ENCODE data around the gene CCBE1. TPM values are rescaled to one million over a fixed set of nuclear protein-coding genes. Genes with fewer than 3 reads are reported as not detected.
"Not testable (repeated sequence)": the region's sequence is repeated elsewhere in the genome, so short reads cannot be mapped to it uniquely, and the experiment has no call there.

Gene CCBE1
- total RNA-seq, result 44.6 TPM

GRCh38 chr18:59697236-59697932, at the start of gene CCBE1:
Gene CCBE1 (minus strand): TSS chr18:59697423.
- no peak for DNase-seq

GRCh38 chr18:59744271-59744721, 47.1 kb upstream of the CCBE1 start:
- no peak for DNase-seq

GRCh38 chr18:59743566-59743965, 46.3 kb upstream of the CCBE1 start:
- no peak for DNase-seq

GRCh38 chr18:59742325-59743111, 45.3 kb upstream of the CCBE1 start:
- DNase-seq, result no peak

GRCh38 chr18:59740141-59740540, 42.9 kb upstream of the CCBE1 start:
- no peak for DNase-seq

GRCh38 chr18:59737776-59738300, 40.6 kb upstream of the CCBE1 start:
- DNase-seq, result no peak

- not testable (repeated sequence) for DNase-seq
Measured at GRCh38 chr18:59737335-59737734, 40.1 kb upstream of the CCBE1 start.

GRCh38 chr18:59736061-59736460, 38.8 kb upstream of the CCBE1 start:
- no peak for DNase-seq

GRCh38 chr18:59735269-59735860, 38.1 kb upstream of the CCBE1 start:
- DNase-seq, result no peak

- DNase-seq, result no peak
Measured at GRCh38 chr18:59733421-59733820, 36.2 kb upstream of the CCBE1 start.

GRCh38 chr18:59730896-59731295, 33.7 kb upstream of the CCBE1 start:
- no peak for DNase-seq

GRCh38 chr18:59729781-59730180, 32.6 kb upstream of the CCBE1 start:
- DNase-seq, result no peak

- no peak for DNase-seq
Measured at GRCh38 chr18:59728816-59729215, 31.6 kb upstream of the CCBE1 start.

- no peak for DNase-seq
Measured at GRCh38 chr18:59725142-59725541, 27.9 kb upstream of the CCBE1 start.

- DNase-seq, result no peak
Measured at GRCh38 chr18:59724103-59724502, 26.9 kb upstream of the CCBE1 start.

GRCh38 chr18:59721931-59722330, 24.7 kb upstream of the CCBE1 start:
- no peak for DNase-seq

GRCh38 chr18:59721211-59721610, 24.0 kb upstream of the CCBE1 start:
- DNase-seq, result no peak

- no peak for DNase-seq
Measured at GRCh38 chr18:59719544-59720181, 22.4 kb upstream of the CCBE1 start.

- DNase-seq, result no peak
Measured at GRCh38 chr18:59718464-59719157, 21.4 kb upstream of the CCBE1 start.

- no peak for DNase-seq
Measured at GRCh38 chr18:59718108-59718463, 20.9 kb upstream of the CCBE1 start.

- DNase-seq, result no peak
Measured at GRCh38 chr18:59717291-59717690, 20.1 kb upstream of the CCBE1 start.

- no peak for DNase-seq
Measured at GRCh38 chr18:59715966-59716369, 18.7 kb upstream of the CCBE1 start.

Measured in occipital lobe (tissue), 2 donors.